Tibial nerve (tissue), 4 donors: ENCODE measurements around the gene MYLIP. TPM values are rescaled to one million over a fixed set of nuclear protein-coding genes. Genes with fewer than 3 reads are reported as not detected.
A peak's percentile ranks its signal among the peaks of the same experiment; 100 is the strongest.

Experiments used
- DNase-seq, 2 donors: peaks; one replicate each; pipeline ENCODE4 v3.0.0-alpha.2; 2019; ENCODE audit warnings: low spot score in 2 of 2
- H3K27ac ChIP-seq, 4 donors: fragments of 200-600 bp; sonication (generic) in 3 of 4; one replicate each; pipeline ENCODE4 v1.5.1; 2017 to 2019; ENCODE audit warnings: mild to moderate bottlenecking in 1 of 4
- H3K27me3 ChIP-seq, 2 donors: fragments of 200-600 bp; sonication (generic) in 1 of 2; one replicate each; pipeline versions ENCODE4 v1.5.1 to v1.6.0; 2017 to 2019
- H3K36me3 ChIP-seq, 3 donors: fragments of 200-600 bp; sonication (generic); one replicate each; pipeline ENCODE4 v1.5.1; 2018 to 2019
- H3K4me1 ChIP-seq, 4 donors: fragments of 200-600 bp; sonication (generic) in 3 of 4; one replicate each; pipeline ENCODE4 v1.5.1; 2017 to 2019
- H3K4me3 ChIP-seq, 4 donors: fragments of 200-600 bp; sonication (generic) in 3 of 4; one replicate each; pipeline ENCODE4 v1.5.1; 2017 to 2019; ENCODE audit warnings: mild to moderate bottlenecking in 1 of 4, moderate library complexity in 1 of 4
- H3K9me3 ChIP-seq, 4 donors: fragments of 200-600 bp; sonication (generic) in 3 of 4; one replicate each; pipeline ENCODE4 v1.5.1; 2017 to 2019
- CTCF ChIP-seq, 5 experiments: fragments of 200-600 bp in 3 of 5; fragments of 450-650 bp in 2 of 5; sonication (generic) in 3 of 5; IDR thresholded peaks; one replicate each; pipeline ENCODE4 v1.5.1; 2016 to 2019; ENCODE audit warnings: antibody characterized with exemption in 5 of 5, mild to moderate bottlenecking in 3 of 5, moderate library complexity in 2 of 5
- EP300 ChIP-seq, 2 donors: sonication (generic); formaldehyde crosslinking; IDR thresholded peaks; one replicate each; pipeline ENCODE4 v1.6.1; 2017; ENCODE audit warnings: antibody characterized with exemption in 2 of 2, mild to moderate bottlenecking in 1 of 2
- POLR2A ChIP-seq, 2 donors: fragments of 450-650 bp; IDR thresholded peaks; one replicate each; pipeline ENCODE4 v1.6.1; 2017; ENCODE audit warnings: antibody characterized with exemption in 2 of 2, mild to moderate bottlenecking in 2 of 2, moderate library complexity in 2 of 2
- WGBS, 2 donors: methylation state at CpG; one replicate each; pipeline ENCODE4 v1.1.5; 2018; 5-methylcytosine and 5-hydroxymethylcytosine counted together
- total RNA-seq, 4 donors: library from RNA; depleted of rRNA; stranded (reverse); fragments of >200 nt; gene quantifications; one replicate each; pipeline ENCODE4 v1.1.0, GENCODE V29; 2016

The MYLIP gene
- total RNA-seq, 4 donors from 2014 or later, result 23.4 to 43.3 (median 29.7) TPM

- no peaks in the 10 kb centered on the region for H3K9me3 ChIP-seq
- H3K36me3 ChIP-seq, result no peaks in the 10 kb centered on the region
- H3K27me3 ChIP-seq, result no peaks in the 10 kb centered on the region
- WGBS, 2 donors, result 93 to 94% methylated on average over 1 of the region's 1 CpG
- no peaks in the 10 kb centered on the region for H3K4me1 ChIP-seq
- no peak for DNase-seq
- no peak for TF ChIP-seq POLR2A (IDR thresholded peaks at IDR 0.05)
- no peak for TF ChIP-seq EP300 (IDR thresholded peaks at IDR 0.05)
- no peak for TF ChIP-seq CTCF (IDR thresholded peaks at IDR 0.05)
- no peak overlapping the region for H3K27ac ChIP-seq
- no peak overlapping the region for H3K4me3 ChIP-seq
Observed at GRCh38 chr6:16090920-16091319, 38.0 kb upstream of the MYLIP start.

DNA sequence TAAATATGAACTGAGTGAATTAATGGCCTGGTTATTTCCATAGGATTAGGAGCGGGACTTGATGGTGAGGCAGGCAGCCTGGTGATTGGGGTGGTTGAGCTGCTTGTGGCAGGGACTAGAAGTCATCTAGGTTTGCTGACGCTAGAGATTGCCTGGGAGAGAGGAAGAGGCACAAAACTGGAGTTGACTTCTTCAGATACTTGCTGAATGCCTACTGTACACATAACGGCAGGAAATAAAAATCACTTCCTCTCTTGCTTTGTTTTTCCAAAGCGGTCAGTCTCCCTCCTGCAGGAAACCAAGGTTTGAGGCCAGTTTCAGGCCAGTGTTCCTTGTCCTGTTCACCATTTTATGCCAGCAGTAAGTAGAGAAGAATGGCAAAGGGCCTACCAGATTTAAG lies 36.7 kb upstream of the MYLIP start:
- DNase-seq, result no peak
- Histone ChIP-seq H3K4me3 (no peak overlapping the region), H3K27me3 (no peaks in the 10 kb centered on the region), H3K9me3 (no peaks in the 10 kb centered on the region), H3K27ac (no peak overlapping the region), H3K36me3 (no peaks in the 10 kb centered on the region), H3K4me1 (no peaks in the 10 kb centered on the region)
- no peak for TF ChIP-seq CTCF (IDR thresholded peaks at IDR 0.05)
- TF ChIP-seq EP300 (IDR thresholded peaks at IDR 0.05), result peak in 1 of 2 donors; percentile 21
- 77 to 81% methylated on average over 4 of the region's 4 CpGs for WGBS, 2 donors

DNA sequence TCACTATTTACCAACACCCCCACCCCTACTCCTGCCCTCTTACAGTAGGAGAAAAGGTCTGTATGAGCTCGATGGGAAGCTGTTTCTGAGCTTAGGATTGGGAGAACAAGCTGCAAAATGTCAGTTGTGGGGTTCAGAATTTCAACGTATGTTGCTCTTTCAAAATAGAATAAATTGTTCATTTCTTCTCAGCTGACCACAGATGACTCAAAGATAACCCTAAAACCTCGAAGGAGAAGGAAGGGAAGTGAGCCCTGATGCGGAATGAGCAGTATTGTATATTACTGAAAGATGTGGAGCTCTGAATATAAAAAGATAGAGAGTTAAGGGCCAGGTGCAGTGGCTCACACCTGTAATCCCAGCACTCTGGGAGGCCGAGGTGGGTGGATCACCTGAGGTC lies 35.9 kb upstream of the MYLIP start:
- H3K9me3 ChIP-seq, result no peaks in the 10 kb centered on the region
- no peaks in the 10 kb centered on the region for H3K4me1 ChIP-seq
- TF ChIP-seq POLR2A (IDR thresholded peaks at IDR 0.05) (no peak), CTCF (IDR thresholded peaks at IDR 0.05) (no peak), EP300 (IDR thresholded peaks at IDR 0.05) (no peak)
- 74 to 82% methylated on average over 5 of the region's 5 CpGs for WGBS, 2 donors
- no peak overlapping the region for H3K27ac ChIP-seq
- H3K27me3 ChIP-seq, result no peaks in the 10 kb centered on the region
- no peaks in the 10 kb centered on the region for H3K36me3 ChIP-seq
- H3K4me3 ChIP-seq, result no peak overlapping the region
- DNase-seq, result no peak

- 84 to 88% methylated on average over 6 of the region's 6 CpGs for WGBS, 2 donors
- no peak for TF ChIP-seq POLR2A (IDR thresholded peaks at IDR 0.05)
- no peak for TF ChIP-seq EP300 (IDR thresholded peaks at IDR 0.05)
- TF ChIP-seq CTCF (IDR thresholded peaks at IDR 0.05), result no peak
- H3K36me3 ChIP-seq, result no peaks in the 10 kb centered on the region
- no peaks in the 10 kb centered on the region for H3K27me3 ChIP-seq
- no peak for DNase-seq
- no peak overlapping the region for H3K27ac ChIP-seq
- peaks cover 0 to 2% (median 0%) of the 10 kb centered on the region in 4 donors for H3K9me3 ChIP-seq
- H3K4me3 ChIP-seq, result no peak overlapping the region
- no peaks in the 10 kb centered on the region for H3K4me1 ChIP-seq
Observed at GRCh38 chr6:16095180-16095579, 33.7 kb upstream of the MYLIP start.

DNA sequence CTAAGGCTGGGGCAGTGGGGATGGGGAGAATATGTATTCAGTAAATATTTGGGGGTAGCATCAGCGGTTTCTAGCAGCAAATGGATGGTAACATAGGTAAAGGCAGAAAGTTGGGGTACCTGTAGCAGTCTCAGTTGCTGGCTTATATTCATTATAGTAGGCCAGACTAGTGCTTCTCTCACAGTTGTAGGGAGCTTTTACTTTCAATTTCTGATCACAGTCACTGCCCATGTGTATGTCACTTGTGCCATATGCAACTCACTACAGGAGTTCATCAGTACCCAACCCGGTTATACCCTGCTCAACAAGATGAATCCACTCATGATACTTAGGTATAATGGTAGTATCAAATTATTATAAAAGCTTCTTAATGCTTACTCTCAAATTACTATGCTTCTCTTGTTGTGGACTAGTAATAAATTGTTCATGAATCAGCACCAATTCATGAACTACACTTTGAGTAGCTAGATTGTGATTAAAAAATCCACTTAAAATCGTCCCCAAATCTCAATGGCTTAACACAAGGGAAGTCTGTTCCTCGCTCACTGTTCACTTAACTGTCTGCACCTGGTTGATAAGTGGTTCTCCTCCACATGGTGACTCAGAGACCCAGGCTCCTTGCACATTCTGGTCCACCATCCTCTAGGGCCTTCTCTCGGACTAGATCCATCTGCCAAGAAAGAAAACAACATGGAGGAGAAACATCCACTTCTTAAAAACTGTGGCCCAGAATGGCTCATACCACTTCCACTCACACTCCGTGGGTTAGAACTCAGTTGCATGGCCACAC lies 31.3 kb upstream of the MYLIP start:
- 91 to 92% methylated on average over 6 of the region's 6 CpGs for WGBS, 2 donors

More for the DNA sequence above, 31.3 kb upstream of the MYLIP start:
- Histone ChIP-seq H3K4me3 (no peak overlapping the region), H3K4me1 (no peaks in the 10 kb centered on the region), H3K36me3 (no peaks in the 10 kb centered on the region), H3K27me3 (no peaks in the 10 kb centered on the region), H3K27ac (no peak overlapping the region), H3K9me3 (peaks cover 0 to 2% (median 0%) of the 10 kb centered on the region in 4 donors)
- TF ChIP-seq POLR2A (IDR thresholded peaks at IDR 0.05) (no peak), CTCF (IDR thresholded peaks at IDR 0.05) (no peak), EP300 (IDR thresholded peaks at IDR 0.05) (no peak)
- no peak for DNase-seq
